SK-N-SH (cell line): ENCODE measurements around the gene ASZ1. TPM values are rescaled to one million over a fixed set of nuclear protein-coding genes. Genes with fewer than 3 reads are reported as not detected.

Experiments
- CTCF ChIA-PET: fragments of 300-600, 350-600 bp; formaldehyde crosslinking; extraction: SDS; loops from one replicate; lab custom pipeline; 2021; lab: Yijun Ruan, JAX
- POLR2A ChIA-PET: fragments of 350-600 bp; sonication (Branson Sonifier 250); formaldehyde crosslinking; extraction: SDS; loops from one replicate; lab custom pipeline; 2020; ENCODE audit warnings: antibody characterized with exemption, inconsistent platforms; lab: Yijun Ruan, JAX
- DNase-seq: peaks from one replicate; pipeline ENCODE4 v3.0.0; 2012
- H2AFZ ChIP-seq: fragments of 200-600 bp; sonication (generic); 2 replicates; pipeline ENCODE4 v1.8.1; 2016; ENCODE audit warnings: antibody characterized with exemption, mild to moderate bottlenecking, low read depth
- H3F3A ChIP-seq: fragments of 200-600 bp; sonication (generic); replicated peaks from 2 replicates; pipeline ENCODE3; 2016; ENCODE audit warnings: antibody characterized with exemption, mild to moderate bottlenecking; ENCODE audit not compliant: insufficient read depth
- H3K27ac ChIP-seq, 2 experiments: fragments of 200-500 bp in 1 of 2; fragments of 200-600 bp in 1 of 2; sonication (Bioruptor generic) in 1 of 2; sonication (generic), shearing (Covaris generic) in 1 of 2; 2 replicates each; pipeline versions ENCODE4 v1.5.1 to v1.6.1; 2014 to 2016; ENCODE audit warnings: low read depth in 2 of 2, inconsistent platforms in 1 of 2, low read length in 1 of 2, mild to moderate bottlenecking in 1 of 2, mixed read lengths in 1 of 2
- H3K27me3 ChIP-seq: fragments of 200-600 bp; sonication (generic), shearing (Covaris generic); 2 replicates; pipeline ENCODE4 v1.6.1; 2016; ENCODE audit warnings: mixed run types; ENCODE audit not compliant: insufficient read depth
- H3K36me3 ChIP-seq, 2 experiments: fragments of 200-500 bp in 1 of 2; fragments of 200-600 bp in 1 of 2; sonication (Bioruptor generic) in 1 of 2; sonication (generic) in 1 of 2; replicated peaks in 1 of 2; 2 replicates each; pipeline versions ENCODE3 to v1.5.1; 2014 to 2016; ENCODE audit warnings: low read length in 1 of 2, mild to moderate bottlenecking in 1 of 2; ENCODE audit not compliant: insufficient read depth in 2 of 2, control insufficient read depth in 1 of 2
- H3K4me1 ChIP-seq, 2 experiments: fragments of 200-500 bp in 1 of 2; fragments of 200-600 bp in 1 of 2; sonication (Bioruptor generic) in 1 of 2; sonication (generic), shearing (Covaris generic) in 1 of 2; 2 replicates each; pipeline versions ENCODE4 v1.5.1 to v1.6.1; 2014 to 2016; ENCODE audit warnings: low read depth in 1 of 2, low read length in 1 of 2, mixed run types in 1 of 2; ENCODE audit not compliant: insufficient read depth in 2 of 2, control insufficient read depth in 1 of 2
- H3K4me2 ChIP-seq: fragments of 200-600 bp; sonication (generic), shearing (Covaris generic); 2 replicates; pipeline ENCODE4 v1.6.1; 2017; ENCODE audit warnings: mixed run types
- H3K4me3 ChIP-seq, 2 experiments: fragments of 200-500 bp in 1 of 2; fragments of 200-600 bp in 1 of 2; sonication (Bioruptor generic) in 1 of 2; sonication (generic), shearing (Covaris generic) in 1 of 2; 2 replicates each; pipeline versions ENCODE4 v1.5.1 to v1.8.1; 2014 to 2016; ENCODE audit warnings: low read depth in 2 of 2, inconsistent platforms in 1 of 2, low read length in 1 of 2, mild to moderate bottlenecking in 1 of 2, mixed read lengths in 1 of 2, moderate library complexity in 1 of 2
- H3K79me2 ChIP-seq: fragments of 200-600 bp; sonication (generic); 2 replicates; pipeline ENCODE4 v1.8.1; 2017; ENCODE audit warnings: mild to moderate bottlenecking; ENCODE audit not compliant: insufficient read depth
- H3K9ac ChIP-seq: fragments of 200-600 bp; sonication (generic); 2 replicates; pipeline ENCODE4 v1.6.1; 2017; ENCODE audit warnings: mixed run types
- H3K9me2 ChIP-seq: fragments of 200-600 bp; sonication (generic); 2 replicates; pipeline ENCODE4 v1.6.1; 2017; ENCODE audit warnings: mixed run types
- H3K9me3 ChIP-seq: fragments of 200-600 bp; sonication (generic); 2 replicates; pipeline ENCODE4 v1.6.1; 2017; ENCODE audit warnings: mixed run types, mild to moderate bottlenecking, moderate library complexity
- H4K20me1 ChIP-seq: fragments of 200-600 bp; sonication (generic); 2 replicates; pipeline ENCODE4 v1.6.1; 2017; ENCODE audit warnings: mild to moderate bottlenecking, mixed run types; ENCODE audit not compliant: insufficient read depth
- ELF1 ChIP-seq: IDR thresholded peaks from 2 replicates; pipeline ENCODE4 v1.4.0; 2012
- EZH2phosphoT487 ChIP-seq: fragments of 200-600 bp; sonication (generic); IDR thresholded peaks from 2 replicates; pipeline ENCODE4 v1.6.1; 2017; ENCODE audit warnings: low read depth, mixed run types, mild to moderate bottlenecking, antibody characterized with exemption, moderate library complexity, borderline replicate concordance
- FOSL2 ChIP-seq: IDR thresholded peaks from 2 replicates; pipeline ENCODE4 v1.4.0; 2012; ENCODE audit warnings: low read depth, mild to moderate bottlenecking, moderate library complexity, borderline replicate concordance
- FOXJ3 ChIP-seq: sonication (generic); formaldehyde crosslinking; IDR thresholded peaks from 2 replicates; pipeline ENCODE4 v1.5.1; 2020; ENCODE audit warnings: mild to moderate bottlenecking, missing genetic modification reagents
- FOXM1 ChIP-seq: IDR thresholded peaks from 2 replicates; pipeline ENCODE4 v1.4.0; 2012; ENCODE audit warnings: low read depth, mild to moderate bottlenecking
- GABPA ChIP-seq: IDR thresholded peaks from 2 replicates; pipeline ENCODE4 v1.4.0; 2012; ENCODE audit warnings: low read depth, mild to moderate bottlenecking
- JUND ChIP-seq: IDR thresholded peaks from 2 replicates; pipeline ENCODE4 v1.4.0; 2012
- MEF2A ChIP-seq: IDR thresholded peaks from 2 replicates; pipeline ENCODE4 v1.4.0; 2012; ENCODE audit warnings: low read depth, borderline replicate concordance
- NFIC ChIP-seq: IDR thresholded peaks from 2 replicates; pipeline ENCODE4 v1.4.0; 2012; ENCODE audit warnings: borderline replicate concordance
- POLR2AphosphoS5 ChIP-seq: IDR thresholded peaks from 2 replicates; pipeline ENCODE4 v1.6.1; 2012; ENCODE audit warnings: low read depth, low read length
- RCOR1 ChIP-seq: fragments of 150-350 bp; IDR thresholded peaks from 2 replicates; pipeline ENCODE4 v1.6.1; 2017; ENCODE audit warnings: antibody characterized with exemption, low read length
- RFX5 ChIP-seq: IDR thresholded peaks from 2 replicates; pipeline ENCODE4 v1.6.1; 2012; ENCODE audit warnings: mild to moderate bottlenecking, improper control_type of control experiment, low read length
- SIN3A ChIP-seq: IDR thresholded peaks from 2 replicates; pipeline ENCODE4 v1.6.1; 2012; ENCODE audit warnings: low read depth, mild to moderate bottlenecking, low read length, moderate library complexity, borderline replicate concordance
- TAF1 ChIP-seq: IDR thresholded peaks from 2 replicates; pipeline ENCODE4 v1.6.1; 2012; ENCODE audit warnings: low read depth, mild to moderate bottlenecking, low read length, moderate library complexity, borderline replicate concordance
- TCF12 ChIP-seq: IDR thresholded peaks from 2 replicates; pipeline ENCODE4 v1.4.0; 2012
- TEAD4 ChIP-seq: IDR thresholded peaks from 2 replicates; pipeline ENCODE4 v1.4.0; 2012; ENCODE audit warnings: mild to moderate bottlenecking, borderline replicate concordance; ENCODE audit not compliant: insufficient read depth
- ZBTB33 ChIP-seq: IDR thresholded peaks from 2 replicates; pipeline ENCODE4 v1.4.0; 2012; ENCODE audit warnings: low read depth, borderline replicate concordance
- polyA plus RNA-seq, 3 experiments: library from polyadenylated mRNA; depleted of rRNA; stranded (reverse); fragments of >200 nt; gene quantifications; 2 replicates each; pipeline ENCODE4 v1.2.3, GENCODE V29; 2012
- TF ChIP-seq, protein P1 (sequence below): IDR thresholded peaks from 2 replicates; pipeline ENCODE4; 2012
- TF ChIP-seq, protein P2 (sequence below): IDR thresholded peaks from 2 replicates; pipeline ENCODE4 v1.6.1; 2012; ENCODE audit warnings: mild to moderate bottlenecking, low read depth, low read length, moderate library complexity
- TF ChIP-seq, protein P3 (sequence below): IDR thresholded peaks from 2 replicates; pipeline ENCODE4 v1.4.0; 2012; ENCODE audit warnings: low read depth, borderline replicate concordance

ASZ1 gene
- polyA plus RNA-seq, 1 of the 3 experiments (the other 2 are of a cell fraction), result not detected

GRCh38 chr7:117364339-117365080, 62.8 kb downstream of the ASZ1 start (continued):
- TF ChIP-seq, protein P1, sequence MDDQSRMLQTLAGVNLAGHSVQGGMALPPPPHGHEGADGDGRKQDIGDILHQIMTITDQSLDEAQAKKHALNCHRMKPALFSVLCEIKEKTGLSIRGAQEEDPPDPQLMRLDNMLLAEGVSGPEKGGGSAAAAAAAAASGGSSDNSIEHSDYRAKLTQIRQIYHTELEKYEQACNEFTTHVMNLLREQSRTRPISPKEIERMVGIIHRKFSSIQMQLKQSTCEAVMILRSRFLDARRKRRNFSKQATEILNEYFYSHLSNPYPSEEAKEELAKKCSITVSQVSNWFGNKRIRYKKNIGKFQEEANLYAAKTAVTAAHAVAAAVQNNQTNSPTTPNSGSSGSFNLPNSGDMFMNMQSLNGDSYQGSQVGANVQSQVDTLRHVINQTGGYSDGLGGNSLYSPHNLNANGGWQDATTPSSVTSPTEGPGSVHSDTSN, result no peak

DNA sequence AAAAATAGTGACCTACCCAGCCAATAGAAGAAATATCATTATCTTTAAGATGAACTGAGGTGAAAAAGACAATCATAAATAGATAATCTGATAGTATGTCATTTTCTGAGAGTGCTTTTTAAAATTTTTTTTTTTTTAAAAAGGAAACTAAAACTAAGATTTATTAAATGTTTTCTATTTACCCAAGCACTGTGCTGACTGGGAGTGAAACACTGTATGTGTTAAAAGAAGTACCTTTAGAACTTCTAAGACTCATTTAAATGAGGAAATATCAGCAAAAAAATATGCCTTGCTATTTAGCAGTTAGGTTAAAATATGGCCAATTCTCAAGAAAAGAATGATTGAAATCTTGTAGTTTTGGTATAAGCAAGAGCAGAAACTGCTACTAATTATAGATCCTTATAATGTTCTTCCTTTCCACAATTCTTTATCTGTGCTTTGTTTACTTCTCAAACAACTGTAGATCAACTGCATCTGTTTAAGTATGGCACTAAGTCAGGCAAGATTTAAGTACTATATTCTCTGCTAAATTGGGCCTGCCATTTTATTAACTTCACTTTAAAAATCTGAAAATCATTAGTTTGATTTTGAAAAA, 64.9 kb downstream of the ASZ1 start:
- Histone ChIP-seq H3K4me2 (no peak overlapping the region), H3K9ac (no peak overlapping the region), H3K9me2 (no peaks in the 10 kb centered on the region; the same call in 1 of the 2 replicates)
- POLR2A ChIA-PET, result no interaction called here
- no peak for TF ChIP-seq TCF12
- no peak for TF ChIP-seq RCOR1
- TF ChIP-seq NFIC, result no peak
- TF ChIP-seq GABPA, result no peak
- TF ChIP-seq, protein P1, result no peak
- no peak for TF ChIP-seq FOXJ3 (CRISPR knock-in tag)
- TF ChIP-seq, protein P2, sequence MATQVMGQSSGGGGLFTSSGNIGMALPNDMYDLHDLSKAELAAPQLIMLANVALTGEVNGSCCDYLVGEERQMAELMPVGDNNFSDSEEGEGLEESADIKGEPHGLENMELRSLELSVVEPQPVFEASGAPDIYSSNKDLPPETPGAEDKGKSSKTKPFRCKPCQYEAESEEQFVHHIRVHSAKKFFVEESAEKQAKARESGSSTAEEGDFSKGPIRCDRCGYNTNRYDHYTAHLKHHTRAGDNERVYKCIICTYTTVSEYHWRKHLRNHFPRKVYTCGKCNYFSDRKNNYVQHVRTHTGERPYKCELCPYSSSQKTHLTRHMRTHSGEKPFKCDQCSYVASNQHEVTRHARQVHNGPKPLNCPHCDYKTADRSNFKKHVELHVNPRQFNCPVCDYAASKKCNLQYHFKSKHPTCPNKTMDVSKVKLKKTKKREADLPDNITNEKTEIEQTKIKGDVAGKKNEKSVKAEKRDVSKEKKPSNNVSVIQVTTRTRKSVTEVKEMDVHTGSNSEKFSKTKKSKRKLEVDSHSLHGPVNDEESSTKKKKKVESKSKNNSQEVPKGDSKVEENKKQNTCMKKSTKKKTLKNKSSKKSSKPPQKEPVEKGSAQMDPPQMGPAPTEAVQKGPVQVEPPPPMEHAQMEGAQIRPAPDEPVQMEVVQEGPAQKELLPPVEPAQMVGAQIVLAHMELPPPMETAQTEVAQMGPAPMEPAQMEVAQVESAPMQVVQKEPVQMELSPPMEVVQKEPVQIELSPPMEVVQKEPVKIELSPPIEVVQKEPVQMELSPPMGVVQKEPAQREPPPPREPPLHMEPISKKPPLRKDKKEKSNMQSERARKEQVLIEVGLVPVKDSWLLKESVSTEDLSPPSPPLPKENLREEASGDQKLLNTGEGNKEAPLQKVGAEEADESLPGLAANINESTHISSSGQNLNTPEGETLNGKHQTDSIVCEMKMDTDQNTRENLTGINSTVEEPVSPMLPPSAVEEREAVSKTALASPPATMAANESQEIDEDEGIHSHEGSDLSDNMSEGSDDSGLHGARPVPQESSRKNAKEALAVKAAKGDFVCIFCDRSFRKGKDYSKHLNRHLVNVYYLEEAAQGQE, result no peak
- no peak for TF ChIP-seq FOXM1
- TF ChIP-seq FOSL2, result no peak
- no peak for TF ChIP-seq POLR2AphosphoS5
- no peak for TF ChIP-seq JUND
- TF ChIP-seq ELF1, result no peak
- no peak for TF ChIP-seq RFX5
- TF ChIP-seq ZBTB33, result no peak
- TF ChIP-seq, protein P3, sequence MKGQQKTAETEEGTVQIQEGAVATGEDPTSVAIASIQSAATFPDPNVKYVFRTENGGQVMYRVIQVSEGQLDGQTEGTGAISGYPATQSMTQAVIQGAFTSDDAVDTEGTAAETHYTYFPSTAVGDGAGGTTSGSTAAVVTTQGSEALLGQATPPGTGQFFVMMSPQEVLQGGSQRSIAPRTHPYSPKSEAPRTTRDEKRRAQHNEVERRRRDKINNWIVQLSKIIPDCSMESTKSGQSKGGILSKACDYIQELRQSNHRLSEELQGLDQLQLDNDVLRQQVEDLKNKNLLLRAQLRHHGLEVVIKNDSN, result no peak
- TF ChIP-seq TAF1, result no peak
- TF ChIP-seq SIN3A, result no peak
- no peak for TF ChIP-seq MEF2A
- TF ChIP-seq EZH2phosphoT487, result no peak
- no peak for TF ChIP-seq TEAD4
- TF ChIP-seq, all 33 proteins: peak for 0
- Histone ChIP-seq H3K4me3 (no peak overlapping the region), H3K27me3 (peaks cover 10% of the 10 kb centered on the region; the same call in 1 of the 2 replicates), H3K79me2 (no peaks in the 10 kb centered on the region), H3K4me1 (no peaks in the 10 kb centered on the region), H3K9me3 (0 out of 2 replicates have a peak, but pooled peaks cover 7% of the 10 kb centered on the region), H2AFZ (no peak overlapping the region), H3K36me3 (no peaks in the 10 kb centered on the region), H3F3A (no peaks in the 10 kb centered on the region), H3K27ac (no peak overlapping the region), H4K20me1 (no peaks in the 10 kb centered on the region)
- no peak for DNase-seq
- CTCF ChIA-PET, result no interaction called here
